ENCODE measurements around the gene FRRS1.
A peak's percentile ranks its signal among the peaks of the same experiment; 100 is the strongest.

Gene FRRS1

GRCh38 chr1:99702221-99702620 is 64.2 kb downstream of the FRRS1 start:
- ATAC-seq (replicated peaks): no peak
- Mint-ChIP-seq H3K4me3 (no peak overlapping the region), H3K36me3 (no peaks in the 10 kb centered on the region), H3K9me3 (no peaks in the 10 kb centered on the region), H3K27me3 (peaks cover 9 to 25% of the 10 kb centered on the region in 2 donors), H3K27ac (no peak overlapping the region), H3K4me1 (peaks cover 2 to 5% of the 10 kb centered on the region in 2 donors)
- no peak for DNase-seq

DNA sequence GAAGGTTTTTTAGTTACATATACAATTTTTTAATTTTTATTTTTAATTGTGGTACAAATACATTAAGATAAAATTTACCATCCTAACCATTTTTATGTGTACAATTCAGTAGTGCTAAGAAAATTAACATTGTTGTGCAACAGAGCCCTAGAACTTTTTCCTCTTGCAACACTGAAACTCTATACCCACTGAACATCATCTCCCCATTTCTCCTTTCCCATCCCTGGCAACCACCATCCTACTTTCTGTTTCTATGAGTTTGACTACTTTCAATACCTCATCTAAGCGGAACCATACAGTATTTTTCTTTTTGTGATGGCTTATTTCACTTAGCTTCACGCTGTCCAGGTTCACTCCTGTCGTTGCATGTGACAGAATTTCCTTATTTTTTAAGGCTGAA is 66.4 kb downstream of the FRRS1 start:
- no peak for ATAC-seq (replicated peaks)

DNA sequence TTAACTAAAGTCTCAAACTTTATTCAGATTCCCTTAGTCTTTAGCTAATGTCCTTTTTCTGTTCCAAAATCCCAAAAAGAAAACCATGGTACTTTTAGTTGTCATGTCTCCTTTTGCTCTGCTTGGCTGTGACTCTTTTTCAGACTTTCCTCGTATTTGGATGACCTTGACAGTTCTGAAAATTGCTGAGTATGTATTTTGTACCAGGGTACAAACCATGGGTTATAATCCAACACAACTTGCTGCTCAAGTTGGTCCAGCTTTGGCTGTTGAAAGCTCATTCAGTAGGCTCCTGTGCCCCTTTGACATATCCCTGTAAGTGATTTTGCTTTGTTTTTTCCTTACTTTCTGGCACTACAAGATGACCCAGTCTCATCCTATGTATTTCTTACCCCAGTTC is 68.9 kb downstream of the FRRS1 start:
- peaks cover 15 to 32% of the 10 kb centered on the region in 2 donors for H3K27me3 Mint-ChIP-seq
- no peak overlapping the region for H3K27ac Mint-ChIP-seq
- no peak for ATAC-seq (replicated peaks)

More for the DNA sequence above, 66.4 kb downstream of the FRRS1 start:
- peaks cover 12 to 27% of the 10 kb centered on the region in 2 donors for H3K27me3 Mint-ChIP-seq
- DNase-seq: no peak
- peaks cover 2 to 5% of the 10 kb centered on the region in 2 donors for H3K4me1 Mint-ChIP-seq
- H3K36me3 Mint-ChIP-seq: no peaks in the 10 kb centered on the region
- H3K9me3 Mint-ChIP-seq: no peaks in the 10 kb centered on the region
- H3K27ac Mint-ChIP-seq: no peak overlapping the region
- no peak overlapping the region for H3K4me3 Mint-ChIP-seq

DNA sequence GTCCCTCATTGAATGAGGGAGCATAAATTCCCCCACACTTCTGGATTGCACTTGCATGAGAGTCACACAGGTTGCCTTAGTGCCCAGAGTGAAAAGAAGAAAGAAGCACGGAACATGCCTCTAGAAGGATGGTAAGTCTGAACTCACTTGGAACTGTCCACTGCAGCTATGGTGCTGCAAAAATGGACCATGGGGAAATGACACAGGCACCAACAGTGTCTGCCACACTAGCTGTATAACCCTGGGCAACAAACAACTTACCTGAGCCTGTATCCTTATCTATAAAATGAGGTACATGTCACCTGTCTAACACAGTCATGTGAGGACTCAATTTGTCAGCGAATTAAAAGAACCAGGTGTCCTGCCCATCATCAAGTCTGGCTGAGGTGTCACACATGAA is 69.8 kb downstream of the FRRS1 start:
- H3K9me3 Mint-ChIP-seq: no peaks in the 10 kb centered on the region
- H3K27me3 Mint-ChIP-seq: peaks cover 6 to 24% of the 10 kb centered on the region in 2 donors
- no peak overlapping the region for H3K27ac Mint-ChIP-seq
- ATAC-seq (replicated peaks) (no peak), DNase-seq (no peak)
- H3K4me1 Mint-ChIP-seq: no peaks in the 10 kb centered on the region
- H3K36me3 Mint-ChIP-seq: no peaks in the 10 kb centered on the region
- H3K4me3 Mint-ChIP-seq: no peak overlapping the region

More for the DNA sequence above, 68.9 kb downstream of the FRRS1 start:
- H3K4me3 Mint-ChIP-seq: no peak overlapping the region
- no peaks in the 10 kb centered on the region for H3K4me1 Mint-ChIP-seq
- DNase-seq: no peak
- no peaks in the 10 kb centered on the region for H3K9me3 Mint-ChIP-seq
- H3K36me3 Mint-ChIP-seq: no peaks in the 10 kb centered on the region

DNA sequence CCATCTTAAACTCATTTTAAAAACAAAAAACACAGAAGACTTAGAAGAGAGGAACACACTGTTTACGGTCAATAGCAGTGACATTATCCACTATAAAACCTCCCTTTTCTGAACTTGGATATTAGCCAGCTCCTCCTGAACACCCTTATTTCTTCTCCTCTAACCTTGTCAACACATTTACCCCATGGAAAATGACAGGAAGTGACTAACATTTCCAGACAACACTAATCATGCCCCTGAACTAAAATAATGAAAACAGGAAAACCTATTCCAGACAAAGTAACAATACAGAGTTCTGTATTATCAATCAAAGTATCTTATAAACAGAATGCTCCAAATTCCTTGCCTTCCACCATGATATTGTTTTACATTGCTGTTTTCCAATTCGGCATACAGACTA is 75.3 kb downstream of the FRRS1 start:
- DNase-seq (no peak), ATAC-seq (replicated peaks) (no peak)
- no peaks in the 10 kb centered on the region for H3K36me3 Mint-ChIP-seq
- H3K27ac Mint-ChIP-seq: no peak overlapping the region
- no peaks in the 10 kb centered on the region for H3K4me1 Mint-ChIP-seq
- H3K4me3 Mint-ChIP-seq: no peak overlapping the region
- H3K9me3 Mint-ChIP-seq: no peaks in the 10 kb centered on the region
- H3K27me3 Mint-ChIP-seq: peaks cover 16 to 17% of the 10 kb centered on the region in 2 donors

- Mint-ChIP-seq H3K4me1 (no peaks in the 10 kb centered on the region), H3K4me3 (no peak overlapping the region), H3K27ac (no peak overlapping the region)
Observed at GRCh38 chr1:99685516-99686180, 80.8 kb downstream of the FRRS1 start.

GRCh38 chr1:99682291-99682751 is 84.1 kb downstream of the FRRS1 start:
- DNase-seq: no peak
- Mint-ChIP-seq H3K4me1 (no peaks in the 10 kb centered on the region), H3K9me3 (no peaks in the 10 kb centered on the region), H3K27me3 (peaks cover 5 to 8% of the 10 kb centered on the region in 2 donors), H3K36me3 (no peaks in the 10 kb centered on the region), H3K27ac (no peak overlapping the region), H3K4me3 (no peak overlapping the region)
- no peak for ATAC-seq (replicated peaks)

More at GRCh38 chr1:99685516-99686180, 80.8 kb downstream of the FRRS1 start:
- Mint-ChIP-seq H3K9me3 (no peaks in the 10 kb centered on the region), H3K36me3 (no peaks in the 10 kb centered on the region), H3K27me3 (peaks cover 15 to 18% of the 10 kb centered on the region in 2 donors)
- ATAC-seq (replicated peaks) (peak; percentile 86 to 87), DNase-seq (peak; percentile 13)

- Mint-ChIP-seq H3K9me3 (no peaks in the 10 kb centered on the region), H3K27me3 (peaks cover 5 to 8% of the 10 kb centered on the region in 2 donors), H3K4me1 (no peaks in the 10 kb centered on the region), H3K27ac (no peak overlapping the region), H3K36me3 (no peaks in the 10 kb centered on the region), H3K4me3 (no peak overlapping the region)
- no peak for ATAC-seq (replicated peaks)
- DNase-seq: no peak
Observed at GRCh38 chr1:99681583-99681982, 84.9 kb downstream of the FRRS1 start.

DNA sequence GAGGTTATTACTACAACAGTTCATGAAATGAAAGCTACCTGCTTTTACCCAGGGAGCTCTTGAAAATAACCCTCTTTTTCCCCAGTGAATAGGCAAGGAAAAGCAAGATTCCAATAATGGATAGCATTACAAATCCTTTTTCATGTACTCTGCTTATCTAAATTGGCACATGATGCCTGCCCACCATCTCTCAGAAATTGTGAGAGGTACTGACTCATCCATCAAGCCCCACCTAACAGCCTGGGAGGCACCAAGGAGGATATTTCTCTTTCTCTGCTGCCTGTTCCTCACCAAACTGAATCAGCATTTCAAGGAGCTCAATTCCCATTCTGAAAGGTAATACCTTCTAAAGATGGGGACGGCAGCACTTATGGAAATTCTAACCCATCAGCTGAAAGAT is 86.2 kb downstream of the FRRS1 start:
- no peaks in the 10 kb centered on the region for H3K9me3 Mint-ChIP-seq
- H3K27me3 Mint-ChIP-seq: peaks cover 5 to 8% of the 10 kb centered on the region in 2 donors
- no peak overlapping the region for H3K4me3 Mint-ChIP-seq
- DNase-seq: no peak
- H3K36me3 Mint-ChIP-seq: no peaks in the 10 kb centered on the region
- no peak for ATAC-seq (replicated peaks)
- no peaks in the 10 kb centered on the region for H3K4me1 Mint-ChIP-seq
- H3K27ac Mint-ChIP-seq: no peak overlapping the region

- no peaks in the 10 kb centered on the region for H3K4me1 Mint-ChIP-seq
- DNase-seq: no peak
Observed at GRCh38 chr1:99677416-99677815, 89.0 kb downstream of the FRRS1 start.

DNA sequence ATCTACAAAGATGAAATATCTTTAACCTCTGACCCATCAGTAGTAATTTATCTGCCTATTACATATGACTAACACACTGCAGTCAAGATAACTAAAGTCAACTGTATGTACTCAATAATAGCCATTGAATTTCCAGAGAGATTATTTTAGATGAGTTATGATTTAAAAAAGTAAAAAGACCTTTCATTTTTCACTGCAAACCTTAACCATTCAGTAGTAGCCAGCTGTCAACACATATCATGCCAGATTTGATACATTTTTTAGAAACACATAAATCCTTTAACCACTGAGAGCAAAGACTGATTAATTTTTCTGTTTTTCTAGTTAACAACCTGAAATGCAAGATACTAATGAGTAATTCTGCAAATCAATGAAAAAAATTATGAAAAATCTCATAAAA is 89.6 kb downstream of the FRRS1 start:
- Mint-ChIP-seq H3K36me3 (no peaks in the 10 kb centered on the region), H3K27me3 (peaks cover 18 to 23% of the 10 kb centered on the region in 2 donors), H3K9me3 (no peaks in the 10 kb centered on the region), H3K4me3 (no peak overlapping the region), H3K27ac (no peak overlapping the region), H3K4me1 (no peaks in the 10 kb centered on the region)
- ATAC-seq (replicated peaks): no peak
- DNase-seq: no peak

More at GRCh38 chr1:99677416-99677815, 89.0 kb downstream of the FRRS1 start:
- peaks cover 14 to 20% of the 10 kb centered on the region in 2 donors for H3K27me3 Mint-ChIP-seq
- H3K27ac Mint-ChIP-seq: no peak overlapping the region
- H3K36me3 Mint-ChIP-seq: no peaks in the 10 kb centered on the region
- no peak overlapping the region for H3K4me3 Mint-ChIP-seq
- no peaks in the 10 kb centered on the region for H3K9me3 Mint-ChIP-seq
- ATAC-seq (replicated peaks): no peak

GRCh38 chr1:99675994-99676393 is 90.4 kb downstream of the FRRS1 start:
- Mint-ChIP-seq H3K27ac (no peak overlapping the region), H3K9me3 (no peaks in the 10 kb centered on the region), H3K4me3 (no peak overlapping the region), H3K4me1 (no peaks in the 10 kb centered on the region), H3K27me3 (peaks cover 18 to 23% of the 10 kb centered on the region in 2 donors), H3K36me3 (no peaks in the 10 kb centered on the region)
- DNase-seq (no peak), ATAC-seq (replicated peaks) (no peak)

DNA sequence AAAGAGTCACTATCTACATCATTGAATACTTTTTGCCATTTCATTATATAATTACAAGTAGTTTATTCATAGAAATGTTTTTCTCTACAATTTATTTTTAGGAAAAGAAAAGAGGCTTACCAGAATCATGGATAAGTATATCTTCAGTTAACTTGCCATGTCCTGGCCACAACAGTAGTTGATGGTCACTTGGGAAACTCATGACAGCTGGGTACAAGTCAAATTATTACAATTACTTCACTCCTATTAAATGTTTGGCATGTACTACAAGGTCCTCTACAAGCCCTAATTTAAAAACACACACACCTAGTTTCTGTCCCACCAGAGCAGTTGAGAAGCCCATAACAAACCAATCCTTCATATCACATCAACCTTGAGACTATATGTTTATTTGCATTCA is 91.1 kb downstream of the FRRS1 start:
- Mint-ChIP-seq H3K27me3 (peaks cover 21 to 23% of the 10 kb centered on the region in 2 donors), H3K36me3 (no peaks in the 10 kb centered on the region), H3K27ac (no peak overlapping the region), H3K4me1 (no peaks in the 10 kb centered on the region), H3K9me3 (no peaks in the 10 kb centered on the region), H3K4me3 (no peak overlapping the region)
- ATAC-seq (replicated peaks) (no peak), DNase-seq (no peak)

- Mint-ChIP-seq H3K27me3 (peaks cover 21 to 23% of the 10 kb centered on the region in 2 donors), H3K9me3 (no peaks in the 10 kb centered on the region), H3K27ac (no peak overlapping the region), H3K4me3 (no peak overlapping the region), H3K36me3 (no peaks in the 10 kb centered on the region), H3K4me1 (no peaks in the 10 kb centered on the region)
- ATAC-seq (replicated peaks) (no peak), DNase-seq (no peak)
Observed at GRCh38 chr1:99674115-99675064, 92.0 kb downstream of the FRRS1 start.
